ENCODE measurements around the gene MASP2.
"Not testable (repeated sequence)": the region's sequence is repeated elsewhere in the genome, so short reads cannot be mapped to it uniquely, and the experiment has no call there.

MASP2 gene

GRCh38 chr1:11046625-11047365 lies at the start of gene MASP2:
Gene MASP2, minus strand, starts transcription at chr1:11047239. Its CDS starts 32 bp downstream, at chr1:11047207.
- DNase-seq (ENCODE audit: low read depth), result no peak

DNA sequence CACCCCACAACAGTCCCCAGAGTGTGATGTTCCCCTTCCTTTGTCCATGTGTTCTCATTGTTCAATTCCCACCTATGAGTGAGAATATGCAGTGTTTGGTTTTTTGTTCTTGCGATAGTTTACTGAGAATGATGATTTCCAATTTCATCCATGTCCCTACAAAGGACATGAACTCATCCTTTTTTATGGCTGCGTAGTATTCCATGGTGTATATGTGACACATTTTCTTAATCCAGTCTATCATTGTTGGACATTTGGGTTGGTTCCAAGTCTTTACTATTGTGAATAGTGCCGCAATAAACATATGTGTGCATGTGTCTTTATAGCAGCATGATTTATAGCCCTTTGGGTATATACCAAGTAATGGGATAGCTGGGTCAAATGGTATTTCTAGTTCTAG lies 36.7 kb upstream of the MASP2 start:
- DNase-seq (ENCODE audit: low read depth), result not testable (repeated sequence)

- DNase-seq (ENCODE audit: low read depth), result no peak
Measured at GRCh38 chr1:11080931-11081330, 33.9 kb upstream of the MASP2 start.

DNA sequence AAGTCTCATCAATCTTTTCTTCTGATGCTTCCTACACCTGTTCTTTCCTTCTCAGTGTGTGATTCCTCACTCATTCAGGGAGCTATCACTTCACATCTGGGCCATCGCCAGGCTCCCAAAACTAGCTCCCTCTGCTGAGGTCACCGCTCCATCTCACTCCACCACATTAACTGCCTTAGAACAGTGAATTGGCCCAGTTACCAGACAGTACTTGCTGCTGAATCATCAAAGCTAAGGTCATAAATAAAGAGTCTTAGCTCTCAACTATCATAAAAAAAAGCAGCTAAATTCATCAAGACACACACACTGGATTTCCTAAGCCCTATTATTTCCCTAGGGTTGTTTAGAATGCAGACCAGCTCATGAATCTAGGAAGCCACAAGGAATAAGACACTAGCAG lies 31.6 kb upstream of the MASP2 start:
- no peak for DNase-seq (ENCODE audit: low read depth)

DNA sequence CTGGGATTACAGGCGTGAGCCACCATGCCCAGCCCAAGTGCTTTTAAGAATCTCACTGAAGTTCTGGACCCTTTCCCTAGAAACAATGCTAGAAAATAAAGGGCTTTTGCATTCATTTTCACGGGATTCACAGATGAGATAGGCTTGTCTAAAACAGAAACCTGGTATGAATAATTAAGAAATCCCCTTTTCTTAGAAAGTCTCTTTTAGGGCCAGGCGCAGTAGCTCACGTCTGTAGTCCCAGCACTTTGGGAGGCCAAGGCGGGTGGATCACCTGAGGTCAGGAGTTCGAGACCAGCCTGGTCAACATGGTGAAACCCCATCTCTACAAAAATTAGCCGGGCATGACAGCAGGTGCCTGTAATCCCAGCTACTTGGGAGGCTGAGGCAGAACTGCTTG lies 26.4 kb upstream of the MASP2 start:
- not testable (repeated sequence) for DNase-seq (ENCODE audit: low read depth)

- DNase-seq (ENCODE audit: low read depth), result no peak
Measured at GRCh38 chr1:11072216-11072917, 25.3 kb upstream of the MASP2 start.

DNA sequence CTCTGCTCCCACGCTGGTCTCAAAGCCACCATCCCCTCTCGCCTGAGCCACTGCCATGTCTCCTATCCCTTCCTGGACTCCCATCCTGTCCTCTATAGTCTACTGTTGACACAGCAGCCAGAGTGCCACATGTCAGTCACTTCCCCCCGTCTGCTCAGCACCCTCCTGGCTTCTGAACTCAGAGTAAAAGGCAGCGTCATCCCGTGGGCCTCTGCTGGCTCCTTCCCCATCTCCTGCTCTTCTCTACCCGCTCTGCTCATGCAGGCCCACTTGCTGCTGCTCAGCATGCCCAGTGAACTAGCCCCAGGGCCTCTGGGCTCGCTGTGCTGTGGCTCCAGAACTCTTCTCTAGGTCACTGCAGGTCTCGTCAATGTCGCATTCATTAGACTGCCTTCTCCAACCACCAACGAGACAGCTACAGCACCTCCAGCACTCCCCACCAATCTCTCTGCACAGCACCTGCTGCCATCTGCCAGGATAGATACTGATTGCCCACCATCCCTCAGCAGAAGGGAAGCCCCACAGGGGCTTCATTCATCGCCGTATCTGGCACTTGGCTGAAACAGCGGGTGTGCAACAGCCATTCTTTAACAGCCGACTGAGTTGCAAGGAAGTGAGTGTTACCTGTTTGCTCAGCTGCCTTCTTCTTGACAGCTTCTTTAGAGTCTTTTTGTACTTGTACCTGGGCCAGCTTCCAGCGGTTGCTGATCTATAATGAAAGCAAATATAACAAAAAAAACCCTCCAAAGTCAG lies 24.6 kb upstream of the MASP2 start:
- no peak for DNase-seq (ENCODE audit: low read depth)

GRCh38 chr1:11070876-11071275 lies 23.8 kb upstream of the MASP2 start:
- DNase-seq (ENCODE audit: low read depth), result no peak

- no peak for DNase-seq (ENCODE audit: low read depth)
Measured at GRCh38 chr1:11068600-11069473, 21.8 kb upstream of the MASP2 start.

GRCh38 chr1:11067716-11068599 lies 20.9 kb upstream of the MASP2 start:
- no peak for DNase-seq (ENCODE audit: low read depth)

DNA sequence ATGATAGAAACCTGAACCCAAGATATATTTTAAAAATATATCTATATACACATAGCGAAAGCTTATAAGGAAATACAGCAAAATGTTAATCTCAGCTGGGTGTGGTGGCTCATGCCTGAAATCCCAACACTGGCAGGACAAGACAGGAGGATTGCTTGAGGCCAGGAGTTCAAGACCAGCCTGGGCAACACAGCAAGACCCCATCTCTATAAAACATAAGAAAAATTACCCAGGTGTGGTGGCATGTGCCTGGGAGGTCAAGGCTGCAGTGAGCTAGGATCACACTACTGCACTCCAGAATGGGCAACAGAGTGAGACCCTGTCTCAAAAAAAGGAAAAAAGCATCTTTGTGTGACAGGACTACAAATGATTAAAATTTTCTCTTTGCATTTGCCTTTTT lies 18.8 kb upstream of the MASP2 start:
- DNase-seq (ENCODE audit: low read depth), result no peak

DNA sequence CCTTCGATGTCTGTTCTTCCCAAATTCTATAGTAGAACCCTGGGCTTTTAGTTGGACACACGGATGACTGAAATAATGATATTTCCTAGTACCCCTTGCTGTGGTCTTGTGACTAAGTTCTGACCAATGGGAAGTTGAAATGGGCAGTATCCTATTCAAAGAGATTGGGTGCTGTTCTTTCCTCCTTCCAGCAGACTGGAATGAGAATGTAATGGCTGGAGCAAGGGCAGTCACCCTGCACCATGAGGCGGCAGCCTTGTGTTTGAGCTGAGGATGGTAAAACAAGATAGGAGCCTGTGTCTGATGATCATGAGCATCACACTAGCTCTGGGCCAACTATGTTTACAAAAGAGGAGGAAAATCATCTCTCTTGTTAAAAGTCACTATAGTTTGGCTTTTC lies 17.9 kb upstream of the MASP2 start:
- DNase-seq (ENCODE audit: low read depth), result no peak

DNA sequence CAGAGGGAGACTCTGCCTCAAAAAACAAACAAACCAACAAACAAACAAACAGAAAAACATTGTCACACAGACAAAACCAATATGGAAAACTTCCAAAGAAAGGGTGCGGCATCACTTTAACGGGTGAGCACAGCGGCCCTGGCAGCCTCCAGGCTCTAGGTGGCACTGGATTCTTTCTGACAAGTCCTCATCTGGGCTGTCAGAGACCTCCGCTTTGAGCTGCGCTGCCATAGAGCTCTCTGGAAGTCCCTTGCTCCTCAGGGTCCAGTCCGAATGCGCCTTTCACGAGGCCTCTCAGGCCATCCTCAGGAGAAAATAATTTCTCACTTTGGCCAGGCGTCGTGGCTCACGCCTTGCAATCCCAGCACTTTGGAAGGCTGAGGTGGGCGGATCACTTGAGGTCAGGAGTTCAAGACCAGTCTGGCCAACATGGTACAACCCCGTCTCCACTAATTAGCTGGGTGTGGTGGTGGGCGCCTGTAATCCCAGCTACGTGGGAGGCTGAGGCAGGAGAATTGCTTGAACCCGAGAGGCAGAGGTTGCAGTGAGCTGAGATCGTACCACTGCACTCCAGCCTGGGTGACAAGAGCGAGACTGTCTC lies 17.0 kb upstream of the MASP2 start:
- not testable (repeated sequence) for DNase-seq (ENCODE audit: low read depth)

DNA sequence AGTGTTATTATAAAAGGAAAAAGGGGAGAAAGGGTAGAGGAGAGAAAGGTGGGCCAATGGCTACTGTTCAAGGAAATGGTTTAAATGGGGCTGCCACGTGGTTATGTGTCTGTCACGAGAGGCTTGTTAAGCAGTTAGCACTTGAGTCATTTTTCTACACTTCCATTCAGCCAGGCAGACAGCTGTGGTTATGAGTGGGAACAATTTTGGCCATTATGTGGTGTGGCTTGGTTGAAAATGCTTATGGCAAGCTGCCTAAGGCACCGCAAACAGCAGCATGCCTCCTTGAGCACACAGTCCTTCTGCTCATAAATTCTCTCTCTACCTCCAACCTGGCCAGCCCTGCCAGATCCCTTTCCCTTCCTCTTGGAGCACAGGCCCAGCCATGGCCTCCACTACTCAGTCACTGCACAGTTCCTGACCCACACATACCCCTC lies 15.9 kb upstream of the MASP2 start:
- DNase-seq (ENCODE audit: low read depth), result no peak

DNA sequence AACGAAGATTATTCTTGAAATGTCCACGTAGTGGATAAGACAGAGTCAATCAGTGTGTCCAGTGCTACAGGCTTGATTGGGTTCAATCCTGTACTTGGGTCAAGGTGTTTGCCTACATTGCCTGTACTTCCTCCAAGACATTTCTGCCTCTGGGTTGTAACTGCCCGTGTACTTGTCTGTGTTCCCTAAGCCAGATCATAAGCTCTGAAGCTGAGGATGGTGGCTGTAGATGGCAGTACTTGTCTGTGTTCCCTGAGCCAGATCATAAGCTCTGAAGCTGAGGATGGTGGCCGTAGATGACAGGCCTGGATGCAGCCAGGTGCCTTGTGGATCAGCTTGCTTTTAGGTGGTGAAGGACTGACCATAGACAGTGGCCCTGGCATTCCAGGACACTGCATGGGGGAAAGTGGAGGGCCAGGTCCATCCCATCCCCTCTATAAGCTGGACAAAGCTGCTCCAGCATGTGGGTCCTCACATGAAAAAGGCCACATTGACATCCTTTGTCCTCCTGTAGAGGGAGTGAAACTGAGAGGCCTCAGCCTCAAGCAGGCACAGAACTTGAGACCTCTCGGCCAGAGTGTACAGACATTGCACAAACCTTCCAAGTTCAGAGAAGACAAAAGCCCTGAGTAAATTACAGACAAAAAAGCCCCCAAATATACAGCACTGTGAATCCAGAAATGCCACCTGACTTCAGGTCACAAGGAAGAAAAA lies 14.8 kb upstream of the MASP2 start:
- DNase-seq (ENCODE audit: low read depth), result no peak

GRCh38 chr1:11059968-11060830 lies 13.2 kb upstream of the MASP2 start, which contains the start of gene SRM:
Gene SRM, minus strand, starts transcription at chr1:11060018. Its CDS starts 75 bp downstream, at chr1:11059943.
- DNase-seq (ENCODE audit: low read depth), result peak; percentile 83

DNA sequence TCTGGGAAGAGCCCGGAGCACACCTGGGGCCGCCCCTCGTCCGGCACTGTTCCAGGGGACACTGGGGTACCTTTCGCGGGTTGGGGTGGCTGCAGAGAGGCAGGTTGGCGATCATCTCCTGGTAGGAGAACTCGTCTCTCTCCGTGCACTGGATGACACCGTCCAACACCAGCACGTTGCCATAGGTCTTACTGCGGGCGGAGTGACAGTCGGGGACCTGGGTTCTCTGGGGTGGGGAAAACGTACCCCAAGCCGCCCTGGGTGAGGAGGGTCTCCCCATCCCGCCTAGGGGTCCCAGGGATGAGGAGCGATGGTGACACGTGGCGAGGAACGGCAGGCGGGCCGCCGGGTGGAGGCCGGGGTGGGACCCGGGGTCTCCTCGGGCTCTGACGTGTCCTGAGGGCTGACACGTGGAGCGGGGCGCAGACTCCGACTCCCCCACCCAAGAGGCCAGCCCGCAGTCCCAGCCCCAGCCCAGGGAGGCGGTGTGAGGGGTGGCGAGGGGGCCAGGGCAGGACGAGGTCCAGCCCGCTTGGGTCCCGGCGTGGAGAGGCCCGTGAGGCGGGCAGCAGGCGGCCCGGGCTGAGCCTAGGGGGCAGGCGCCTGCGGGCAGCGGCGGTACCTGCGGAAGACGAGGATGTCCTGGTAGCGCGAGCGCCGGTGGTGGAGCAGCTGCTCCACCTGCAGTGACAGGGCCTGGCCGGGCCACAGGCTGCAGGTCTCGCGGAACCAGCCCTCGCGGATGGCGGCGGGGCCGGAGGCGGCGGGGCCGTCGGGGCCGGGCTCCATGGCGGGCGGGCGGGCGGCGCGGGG lies 12.3 kb upstream of the MASP2 start:
- DNase-seq (ENCODE audit: low read depth), result no peak
